Left kidney (tissue), 2 donors: ENCODE results near the gene TMC3. TPM values are rescaled to one million over a fixed set of nuclear protein-coding genes. Genes with fewer than 3 reads are reported as not detected.

Experiments
- DNase-seq: peaks from one replicate; pipeline ENCODE4 v3.0.0-alpha.2; 2013
- polyA plus RNA-seq: library from polyadenylated mRNA; unstranded; fragments of 120-200 nt; gene quantifications from one replicate; pipeline ENCODE4 v1.2.1, GENCODE V29; 2013; ENCODE audit not compliant: insufficient read length

TMC3 gene
- polyA plus RNA-seq, 1 donor: 0.17 TPM

- no peak for DNase-seq
Measured at GRCh38 chr15:81321667-81322066, 52.3 kb downstream of the TMC3 start.

GRCh38 chr15:81317642-81318017 lies 56.4 kb downstream of the TMC3 start:
- DNase-seq: no peak

- DNase-seq: no peak
Measured at GRCh38 chr15:81316267-81316666, 57.7 kb downstream of the TMC3 start.

- DNase-seq: no peak
Measured at GRCh38 chr15:81315452-81316175, 58.4 kb downstream of the TMC3 start.

GRCh38 chr15:81314378-81314777 lies 59.6 kb downstream of the TMC3 start:
- DNase-seq: no peak

- DNase-seq: no peak
Measured at GRCh38 chr15:81313686-81314085, 60.3 kb downstream of the TMC3 start.

- DNase-seq: no peak
Measured at GRCh38 chr15:81312790-81313543, 61.0 kb downstream of the TMC3 start.

GRCh38 chr15:81311752-81312464 lies 62.1 kb downstream of the TMC3 start:
- no peak for DNase-seq

GRCh38 chr15:81310480-81310879 lies 63.5 kb downstream of the TMC3 start:
- no peak for DNase-seq

- no peak for DNase-seq
Measured at GRCh38 chr15:81309647-81310450, 64.2 kb downstream of the TMC3 start.

- DNase-seq: no peak
Measured at GRCh38 chr15:81308260-81308659, 65.8 kb downstream of the TMC3 start.

- no peak for DNase-seq
Measured at GRCh38 chr15:81304226-81304625, 69.8 kb downstream of the TMC3 start.

GRCh38 chr15:81303244-81304225 lies 70.5 kb downstream of the TMC3 start:
- no peak for DNase-seq

GRCh38 chr15:81302701-81303109 lies 71.3 kb downstream of the TMC3 start:
- DNase-seq: no peak

GRCh38 chr15:81301815-81302399 lies 72.1 kb downstream of the TMC3 start:
- DNase-seq: no peak

GRCh38 chr15:81301385-81301784 lies 72.6 kb downstream of the TMC3 start:
- DNase-seq: no peak

- DNase-seq: no peak
Measured at GRCh38 chr15:81299630-81300273, 74.3 kb downstream of the TMC3 start.

- no peak for DNase-seq
Measured at GRCh38 chr15:81299156-81299555, 74.9 kb downstream of the TMC3 start.

- DNase-seq: no peak
Measured at GRCh38 chr15:81298611-81299010, 75.4 kb downstream of the TMC3 start.
